OCI-LY7 (cell line): ENCODE measurements around the gene CRTC1. TPM values are rescaled to one million over a fixed set of nuclear protein-coding genes. Genes with fewer than 3 reads are reported as not detected.

Experiments
- BruUV-seq: library from RNA; stranded (reverse); fragments of 400-500 nt; replicated peaks from 2 replicates; lab custom pipeline; 2021; lab: Mats Ljungman, UMichigan
- CTCF ChIA-PET: fragments of 300-600 bp; sonication (Branson Sonifier 250); formaldehyde crosslinking; loops from one replicate; lab custom pipeline; 2022; ENCODE audit warnings: antibody characterized with exemption; ENCODE audit not compliant: unreplicated experiment; lab: Charles Lee
- POLR2A ChIA-PET: fragments of 300-600 bp; sonication (Branson Sonifier 250); formaldehyde crosslinking; loops from one replicate; lab custom pipeline; 2022; ENCODE audit warnings: antibody characterized with exemption; lab: Charles Lee
- DNase-seq: peaks from one replicate; pipeline ENCODE4 v3.0.0-alpha.2; 2015; ENCODE audit warnings: low spot score
- H2AFZ ChIP-seq: fragments of 200-600 bp; sonication (generic), shearing (Covaris generic); 2 replicates; pipeline ENCODE4 v1.6.1; 2014; ENCODE audit warnings: mild to moderate bottlenecking, antibody characterized with exemption, low read length, moderate library complexity
- H3K27ac ChIP-seq: fragments of 200-600 bp; sonication (generic); 2 replicates; pipeline ENCODE4 v1.5.1; 2014; ENCODE audit warnings: mixed run types, low read depth, mild to moderate bottlenecking, moderate library complexity, low read length, inconsistent platforms; ENCODE audit not compliant: poor library complexity, severe bottlenecking
- H3K36me3 ChIP-seq: fragments of 200-600 bp; sonication (generic); 2 replicates; pipeline ENCODE4 v1.6.1; 2014; ENCODE audit warnings: mild to moderate bottlenecking, antibody characterized with exemption, low read length, moderate library complexity, mixed read lengths; ENCODE audit not compliant: insufficient read depth
- H3K4me1 ChIP-seq: fragments of 200-600 bp; sonication (generic); 2 replicates; pipeline ENCODE4 v1.5.1; 2014; ENCODE audit warnings: mild to moderate bottlenecking, low read length; ENCODE audit not compliant: insufficient read depth, poor library complexity, severe bottlenecking
- H3K4me2 ChIP-seq: fragments of 200-600 bp; sonication (generic); 2 replicates; pipeline ENCODE4 v1.6.1; 2014; ENCODE audit warnings: mild to moderate bottlenecking, low read length
- H3K4me3 ChIP-seq: fragments of 200-600 bp; sonication (generic); 2 replicates; pipeline ENCODE4 v1.5.1; 2014; ENCODE audit warnings: mild to moderate bottlenecking, low read depth, low read length; ENCODE audit not compliant: poor library complexity, severe bottlenecking
- H3K79me2 ChIP-seq: fragments of 200-600 bp; sonication (generic); 2 replicates; pipeline ENCODE4 v1.6.1; 2016; ENCODE audit warnings: low read depth, mild to moderate bottlenecking, low read length, moderate library complexity, mixed read lengths; ENCODE audit not compliant: insufficient read depth
- H3K9me2 ChIP-seq: fragments of 200-600 bp; sonication (generic); 2 replicates; pipeline ENCODE4 v1.6.1; 2016; ENCODE audit warnings: mild to moderate bottlenecking, low read length, mixed read lengths; ENCODE audit not compliant: insufficient read depth
- H3K9me3 ChIP-seq: fragments of 200-600 bp; sonication (generic); 2 replicates; pipeline ENCODE4 v1.6.1; 2014; ENCODE audit warnings: mild to moderate bottlenecking, mixed run types, low read length, mixed read lengths
- H4K20me1 ChIP-seq: fragments of 200-600 bp; sonication (generic); 2 replicates; pipeline ENCODE4 v1.6.1; 2014; ENCODE audit warnings: mild to moderate bottlenecking, antibody characterized with exemption, low read length, moderate library complexity, mixed read lengths; ENCODE audit not compliant: insufficient read depth
- EZH2phosphoT487 ChIP-seq: fragments of 200-600 bp; sonication (generic); IDR thresholded peaks from 2 replicates; pipeline ENCODE4 v1.6.1; 2018; ENCODE audit warnings: low read depth, borderline replicate concordance, mild to moderate bottlenecking, mixed run types, antibody characterized with exemption, low read length, moderate library complexity, mixed read lengths
- intact Hi-C: fragments of 100-400 bp; cut with micrococcal nuclease; formaldehyde crosslinking; loops from one replicate; pipeline ENCODE4 v1.10.0; 2022; ENCODE audit not compliant: unreplicated experiment
- total RNA-seq, 2 experiments: library from RNA; depleted of rRNA in 1 of 2; stranded (reverse); fragments of >200 nt in 1 of 2; shearing (Covaris generic) in 1 of 2; gene quantifications; 2 replicates each; pipeline ENCODE4 v1.2.3, GENCODE V29; 2014 to 2022
- TF ChIP-seq, protein P1 (sequence below): fragments of 200-600 bp; sonication (generic); conservative IDR thresholded peaks from 2 replicates; pipeline ENCODE4 v1.5.1; 2014; ENCODE audit warnings: mild to moderate bottlenecking, antibody characterized with exemption, low read length, moderate library complexity, mixed read lengths

Gene CRTC1
- total RNA-seq, 2 experiments from 2014 or later, result 4.1 to 10.3 TPM

DNA sequence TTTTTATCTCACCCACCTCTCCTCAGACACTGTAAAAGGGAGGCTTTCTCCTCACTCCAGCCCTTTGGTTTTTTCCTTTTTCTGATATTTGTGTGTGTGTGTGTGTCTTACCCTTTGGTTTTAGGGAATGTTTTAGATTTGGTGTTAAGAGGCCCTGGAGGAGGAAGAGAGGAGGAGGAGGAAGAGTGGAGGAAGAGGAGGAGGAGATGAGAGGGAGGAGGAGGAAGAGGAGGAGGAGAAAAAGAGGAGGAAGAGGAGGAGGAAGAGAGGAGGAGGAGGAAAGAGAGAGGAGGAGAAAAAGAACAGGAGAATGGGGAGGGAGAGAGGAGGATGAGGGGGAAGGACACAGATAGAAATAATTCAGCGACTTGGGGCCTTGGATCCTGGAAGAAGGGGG is 36.1 kb upstream of the CRTC1 start:
- Histone ChIP-seq H2AFZ (no peak overlapping the region), H3K4me2 (no peak overlapping the region), H3K36me3 (no peaks in the 10 kb centered on the region), H3K4me1 (no peaks in the 10 kb centered on the region), H3K27ac (no peak overlapping the region), H3K9me3 (no peaks in the 10 kb centered on the region), H3K4me3 (no peak overlapping the region), H3K9me2 (no peaks in the 10 kb centered on the region), H3K79me2 (no peaks in the 10 kb centered on the region), H4K20me1 (no peaks in the 10 kb centered on the region)
- BruUV-seq, result no TSS peak
- CTCF ChIA-PET, result no interaction called here
- no peak for TF ChIP-seq EZH2phosphoT487
- TF ChIP-seq, protein P1, sequence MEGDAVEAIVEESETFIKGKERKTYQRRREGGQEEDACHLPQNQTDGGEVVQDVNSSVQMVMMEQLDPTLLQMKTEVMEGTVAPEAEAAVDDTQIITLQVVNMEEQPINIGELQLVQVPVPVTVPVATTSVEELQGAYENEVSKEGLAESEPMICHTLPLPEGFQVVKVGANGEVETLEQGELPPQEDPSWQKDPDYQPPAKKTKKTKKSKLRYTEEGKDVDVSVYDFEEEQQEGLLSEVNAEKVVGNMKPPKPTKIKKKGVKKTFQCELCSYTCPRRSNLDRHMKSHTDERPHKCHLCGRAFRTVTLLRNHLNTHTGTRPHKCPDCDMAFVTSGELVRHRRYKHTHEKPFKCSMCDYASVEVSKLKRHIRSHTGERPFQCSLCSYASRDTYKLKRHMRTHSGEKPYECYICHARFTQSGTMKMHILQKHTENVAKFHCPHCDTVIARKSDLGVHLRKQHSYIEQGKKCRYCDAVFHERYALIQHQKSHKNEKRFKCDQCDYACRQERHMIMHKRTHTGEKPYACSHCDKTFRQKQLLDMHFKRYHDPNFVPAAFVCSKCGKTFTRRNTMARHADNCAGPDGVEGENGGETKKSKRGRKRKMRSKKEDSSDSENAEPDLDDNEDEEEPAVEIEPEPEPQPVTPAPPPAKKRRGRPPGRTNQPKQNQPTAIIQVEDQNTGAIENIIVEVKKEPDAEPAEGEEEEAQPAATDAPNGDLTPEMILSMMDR, result no peak
- intact Hi-C loops, result no loop called here
- no peak for DNase-seq
- POLR2A ChIA-PET, result no interaction called here

DNA sequence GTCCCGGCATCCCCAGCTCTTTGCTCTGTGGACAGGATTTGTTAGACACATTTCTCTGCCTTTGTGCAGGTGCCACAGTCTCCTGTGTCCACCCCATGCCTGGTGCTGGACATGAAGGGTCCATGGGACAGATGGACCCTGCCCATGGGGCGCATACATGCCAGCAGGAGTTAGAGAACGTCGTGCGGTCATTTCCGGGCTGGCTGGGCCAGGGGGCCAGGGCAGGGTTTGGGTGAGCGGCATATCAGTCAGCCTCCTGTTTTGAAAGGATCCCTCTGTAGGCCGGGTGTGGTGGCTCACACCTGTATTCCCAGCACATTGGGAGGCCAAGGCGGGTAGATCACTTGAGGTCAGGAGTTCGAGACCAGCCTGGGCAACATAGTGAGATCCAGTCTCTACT is 35.7 kb upstream of the CRTC1 start:
- H3K9me2 ChIP-seq, result no peaks in the 10 kb centered on the region
- H3K9me3 ChIP-seq, result no peaks in the 10 kb centered on the region
- no peaks in the 10 kb centered on the region for H3K36me3 ChIP-seq
- no peak for DNase-seq
- no peak overlapping the region for H2AFZ ChIP-seq
- no peak overlapping the region for H3K4me3 ChIP-seq
- no peaks in the 10 kb centered on the region for H3K79me2 ChIP-seq
- intact Hi-C loops, result no loop called here
- H3K4me2 ChIP-seq, result no peak overlapping the region
- BruUV-seq, result no TSS peak
- H3K27ac ChIP-seq, result no peak overlapping the region
- ChIA-PET POLR2A (no interaction called here), CTCF (no interaction called here)
- TF ChIP-seq, protein P1, result no peak
- no peak for TF ChIP-seq EZH2phosphoT487
- no peaks in the 10 kb centered on the region for H4K20me1 ChIP-seq
- H3K4me1 ChIP-seq, result no peaks in the 10 kb centered on the region

GRCh38 chr19:18648973-18649315 is 34.5 kb upstream of the CRTC1 start:
- no peaks in the 10 kb centered on the region for H4K20me1 ChIP-seq
- no peak overlapping the region for H3K4me3 ChIP-seq
- no peaks in the 10 kb centered on the region for H3K36me3 ChIP-seq
- ChIA-PET POLR2A (no interaction called here), CTCF (no interaction called here)
- H3K9me3 ChIP-seq, result no peaks in the 10 kb centered on the region
- intact Hi-C loops, result no loop called here
- no peaks in the 10 kb centered on the region for H3K4me1 ChIP-seq
- DNase-seq, result no peak
- H2AFZ ChIP-seq, result no peak overlapping the region
- no peaks in the 10 kb centered on the region for H3K79me2 ChIP-seq
- H3K4me2 ChIP-seq, result no peak overlapping the region
- no TSS peak for BruUV-seq
- no peak overlapping the region for H3K27ac ChIP-seq
- no peaks in the 10 kb centered on the region for H3K9me2 ChIP-seq
- TF ChIP-seq, protein P1, result no peak
- TF ChIP-seq EZH2phosphoT487, result no peak
